Neuron (in vitro differentiated cells): ENCODE measurements around the gene TMEM238L.

Experiments
- H2AFZ ChIP-seq: one replicate; pipeline ENCODE4 v1.6.1; 2013; ENCODE audit warnings: low read depth, mild to moderate bottlenecking, inconsistent platforms, low read length, moderate library complexity
- H3K27me3 ChIP-seq: one replicate; pipeline ENCODE4 v1.6.1; 2013; ENCODE audit warnings: low read length; ENCODE audit not compliant: insufficient read depth
- H3K36me3 ChIP-seq: one replicate; pipeline ENCODE4 v1.6.1; 2013; ENCODE audit warnings: low read length; ENCODE audit not compliant: insufficient read depth
- H3K4me1 ChIP-seq: one replicate; pipeline ENCODE4 v1.6.1; 2013; ENCODE audit warnings: low read length; ENCODE audit not compliant: insufficient read depth
- H3K4me3 ChIP-seq: 2 replicates; pipeline ENCODE4 v1.5.1; 2013; ENCODE audit warnings: mild to moderate bottlenecking, low read length, moderate library complexity
- H3K9me3 ChIP-seq: one replicate; pipeline ENCODE4 v1.6.1; 2013; ENCODE audit warnings: low read length

The TMEM238L gene

DNA sequence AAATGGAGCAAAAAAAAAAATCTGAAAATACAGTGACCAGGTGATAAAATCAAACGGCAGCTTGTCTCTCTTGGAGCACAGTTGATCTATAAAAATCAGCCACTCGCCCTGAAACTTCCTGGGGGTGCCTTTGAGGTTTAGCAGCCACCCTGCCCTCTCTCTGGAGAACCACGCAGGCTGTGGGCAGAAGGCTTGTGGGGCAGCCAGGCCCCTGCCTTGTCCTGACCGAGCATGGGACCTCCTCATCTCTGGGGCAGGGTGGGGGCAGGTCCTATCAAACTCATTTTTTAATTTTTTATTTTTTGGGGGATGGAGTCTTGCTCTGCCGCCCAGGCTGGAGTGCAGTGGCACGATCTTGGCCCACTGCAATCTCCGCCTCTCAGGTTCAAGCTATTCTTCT lies 5.0 kb downstream of the TMEM238L start:
- no peaks in the 10 kb centered on the region for H3K36me3 ChIP-seq
- no peaks in the 10 kb centered on the region for H3K27me3 ChIP-seq
- no peaks in the 10 kb centered on the region for H3K9me3 ChIP-seq
- H3K4me3 ChIP-seq = no peak overlapping the region
- no peaks in the 10 kb centered on the region for H3K4me1 ChIP-seq
- H2AFZ ChIP-seq = no peak overlapping the region

DNA sequence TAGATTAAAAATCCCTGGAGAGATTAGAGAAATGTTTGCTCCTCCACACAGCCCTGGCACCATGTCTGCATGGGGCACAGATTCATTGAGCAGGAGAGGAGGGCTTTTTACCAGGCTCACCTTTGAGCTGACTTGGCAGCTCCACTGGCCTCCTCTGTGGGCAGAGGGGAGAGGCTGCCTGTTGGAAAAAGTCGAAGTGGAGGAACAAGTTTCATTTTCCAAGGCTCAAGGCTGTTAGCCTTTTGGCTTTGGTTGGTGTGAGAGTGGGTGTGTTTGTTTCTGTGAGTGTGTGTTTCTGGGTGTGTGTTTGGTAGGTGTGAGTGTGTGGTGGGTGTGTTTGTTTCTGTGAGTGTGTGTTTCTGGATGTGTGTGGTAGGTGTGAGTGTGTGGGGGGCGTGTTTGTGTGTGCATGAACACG lies 5.6 kb downstream of the TMEM238L start:
- Histone ChIP-seq H3K9me3 (no peaks in the 10 kb centered on the region), H3K27me3 (no peaks in the 10 kb centered on the region), H3K4me1 (no peaks in the 10 kb centered on the region), H3K36me3 (no peaks in the 10 kb centered on the region), H3K4me3 (no peak overlapping the region), H2AFZ (no peak overlapping the region)

DNA sequence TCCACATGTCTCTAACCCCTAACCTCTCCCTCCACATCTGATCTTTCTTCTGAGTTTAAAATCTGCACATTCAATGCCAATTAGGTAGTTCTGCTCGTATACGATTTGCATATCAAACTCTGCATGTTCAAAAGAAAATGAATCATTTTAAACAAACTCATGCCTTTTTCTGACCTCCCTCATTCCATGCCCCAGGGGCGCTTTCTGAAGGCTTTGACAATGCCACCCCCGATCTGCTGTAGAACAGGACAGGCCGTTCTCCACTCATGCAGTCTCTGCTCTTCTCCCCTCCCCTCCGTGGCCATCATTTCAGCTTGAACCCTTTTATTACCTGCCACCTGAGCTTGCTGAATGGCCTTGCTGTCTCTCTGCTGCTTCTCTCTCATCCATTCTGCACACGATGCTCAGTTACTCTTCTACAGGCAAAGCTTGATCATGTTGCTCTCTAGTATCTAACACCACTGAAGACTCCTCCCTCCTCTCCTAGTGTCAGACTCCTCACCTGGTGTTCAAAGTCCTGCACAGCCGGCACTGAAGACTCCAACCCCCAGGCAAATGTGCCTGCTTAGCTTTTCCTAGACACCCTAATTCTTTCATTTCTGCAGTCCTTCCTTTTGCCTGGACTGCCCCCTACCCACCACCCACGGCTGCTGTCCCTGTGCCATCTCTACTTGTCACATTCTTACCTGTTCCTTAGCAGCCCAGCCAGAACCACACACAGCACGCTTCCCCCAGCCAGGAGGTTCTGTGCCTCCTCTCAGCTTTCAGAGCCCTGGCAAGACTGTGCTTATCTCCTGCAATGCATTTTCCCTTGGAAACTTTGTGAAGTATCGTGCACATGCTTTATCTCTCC lies 6.2 kb downstream of the TMEM238L start:
- H3K4me3 ChIP-seq = no peak overlapping the region

DNA sequence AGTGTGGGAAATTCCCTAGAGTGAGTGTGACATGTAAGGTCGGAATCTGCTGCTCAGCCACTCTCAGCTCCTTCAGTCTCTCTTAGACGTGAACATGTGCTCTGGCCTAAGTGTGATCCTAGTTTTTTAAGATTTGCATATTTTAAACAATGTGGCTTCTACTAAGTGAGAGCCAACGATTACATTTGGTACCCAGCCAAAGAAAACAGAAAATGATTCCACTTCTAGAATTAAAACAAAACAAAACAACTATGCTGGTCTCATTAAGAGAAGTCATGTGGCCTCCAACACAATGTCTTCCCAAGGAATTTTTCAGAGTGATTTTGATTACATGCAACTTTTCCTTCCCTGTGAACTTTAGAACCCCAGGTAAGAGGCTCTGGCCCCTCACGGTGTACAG lies 10.1 kb downstream of the TMEM238L start:
- no peak overlapping the region for H2AFZ ChIP-seq
- H3K4me3 ChIP-seq = no peak overlapping the region
- no peaks in the 10 kb centered on the region for H3K9me3 ChIP-seq
- no peaks in the 10 kb centered on the region for H3K36me3 ChIP-seq
- H3K27me3 ChIP-seq = no peaks in the 10 kb centered on the region
- peaks cover 3% of the 10 kb centered on the region for H3K4me1 ChIP-seq

More for the DNA sequence above, 6.2 kb downstream of the TMEM238L start:
- Histone ChIP-seq H3K4me1 (no peaks in the 10 kb centered on the region), H2AFZ (no peak overlapping the region), H3K36me3 (no peaks in the 10 kb centered on the region), H3K9me3 (no peaks in the 10 kb centered on the region), H3K27me3 (no peaks in the 10 kb centered on the region)

DNA sequence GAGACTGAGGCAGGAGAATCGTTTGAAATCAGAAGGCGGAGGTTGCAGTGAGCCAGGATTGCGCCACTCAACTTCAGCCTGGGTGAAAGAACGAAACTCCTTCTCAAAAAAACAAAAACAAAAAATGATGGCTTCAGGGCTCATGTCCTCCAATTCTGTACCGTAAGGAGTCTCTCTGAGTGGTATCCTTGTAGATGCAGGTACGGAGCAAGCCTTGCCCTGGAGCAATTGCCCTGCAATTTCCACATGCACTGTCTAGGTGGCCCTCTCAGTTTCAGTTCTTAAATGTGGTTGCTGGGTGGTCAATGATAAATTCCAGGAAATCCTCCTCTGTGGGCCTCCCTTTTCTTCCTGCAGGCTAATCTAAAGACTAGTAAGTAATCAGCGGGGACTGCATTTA lies 10.6 kb downstream of the TMEM238L start:
- H3K36me3 ChIP-seq = no peaks in the 10 kb centered on the region
- H3K9me3 ChIP-seq = no peaks in the 10 kb centered on the region
- no peak overlapping the region for H2AFZ ChIP-seq
- H3K4me1 ChIP-seq = peaks cover 3% of the 10 kb centered on the region
- H3K27me3 ChIP-seq = no peaks in the 10 kb centered on the region
- no peak overlapping the region for H3K4me3 ChIP-seq

DNA sequence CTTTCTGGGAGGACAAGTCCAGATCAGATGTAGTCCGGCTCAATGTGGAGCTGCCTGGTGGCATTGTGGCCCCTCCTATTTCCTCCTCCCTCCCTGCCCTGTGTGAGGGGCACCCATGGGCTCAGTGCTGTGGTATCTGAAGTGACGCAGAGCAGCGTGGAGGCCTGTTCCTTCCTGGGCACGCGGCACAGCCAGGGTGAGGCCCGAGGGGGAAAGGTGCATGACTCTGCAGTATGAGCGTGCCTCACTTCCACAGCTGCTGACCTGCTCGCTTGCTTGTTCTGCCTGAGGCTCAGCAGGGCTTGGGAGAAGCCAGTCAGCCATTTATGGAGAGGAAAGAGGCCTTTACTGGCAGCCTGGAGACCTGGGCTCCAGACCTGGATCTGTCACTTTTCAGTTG lies 11.7 kb downstream of the TMEM238L start:
- Histone ChIP-seq H3K4me3 (no peak overlapping the region), H3K27me3 (no peaks in the 10 kb centered on the region), H3K4me1 (peaks cover 3% of the 10 kb centered on the region), H3K36me3 (no peaks in the 10 kb centered on the region), H2AFZ (no peak overlapping the region), H3K9me3 (no peaks in the 10 kb centered on the region)

DNA sequence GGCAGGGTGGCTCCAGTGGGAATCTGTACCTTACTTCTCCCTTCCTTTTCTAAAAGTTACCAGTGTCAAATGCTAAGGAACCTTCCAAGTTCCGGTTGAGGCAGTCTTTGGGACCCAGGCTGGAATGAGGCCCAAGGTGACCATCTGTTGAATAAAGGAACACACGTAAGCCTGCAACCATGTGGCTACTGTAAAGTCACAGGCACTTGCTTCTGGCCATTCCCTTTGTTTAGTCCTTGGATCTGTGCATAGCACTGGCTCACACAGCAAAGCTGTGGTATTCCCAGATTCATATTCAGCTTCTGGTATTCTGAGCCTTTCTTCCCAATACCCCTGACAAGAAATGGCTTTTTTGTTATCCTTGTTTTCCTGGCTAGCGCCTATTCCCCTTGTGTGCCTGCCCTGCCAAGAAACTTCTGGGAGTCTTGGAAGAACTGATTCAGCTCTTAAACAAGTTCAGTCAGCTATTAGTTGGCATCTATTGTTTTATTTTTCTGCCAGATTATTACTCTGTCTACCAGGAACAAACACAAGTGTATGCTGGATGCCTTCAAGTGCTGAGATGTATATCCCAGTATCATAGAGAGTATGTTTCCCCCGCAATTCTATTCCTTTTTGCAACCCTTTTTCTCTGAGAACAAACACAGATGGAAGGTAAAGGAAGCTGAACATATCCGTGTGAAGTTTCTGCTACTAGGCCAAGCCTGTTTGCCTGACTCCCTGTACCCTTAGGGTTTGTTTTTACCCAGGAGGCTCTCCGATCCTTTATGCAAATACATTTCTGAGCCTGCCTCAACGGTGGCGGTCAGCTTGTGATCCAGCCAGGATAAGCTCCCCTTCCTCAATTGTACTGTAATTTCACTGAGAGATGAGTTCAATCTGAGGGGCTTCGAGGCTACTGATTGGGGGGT lies 13.2 kb downstream of the TMEM238L start:
- Histone ChIP-seq H2AFZ (no peak overlapping the region), H3K36me3 (no peaks in the 10 kb centered on the region), H3K4me3 (no peak overlapping the region), H3K27me3 (no peaks in the 10 kb centered on the region), H3K9me3 (no peaks in the 10 kb centered on the region), H3K4me1 (peaks cover 3% of the 10 kb centered on the region)

DNA sequence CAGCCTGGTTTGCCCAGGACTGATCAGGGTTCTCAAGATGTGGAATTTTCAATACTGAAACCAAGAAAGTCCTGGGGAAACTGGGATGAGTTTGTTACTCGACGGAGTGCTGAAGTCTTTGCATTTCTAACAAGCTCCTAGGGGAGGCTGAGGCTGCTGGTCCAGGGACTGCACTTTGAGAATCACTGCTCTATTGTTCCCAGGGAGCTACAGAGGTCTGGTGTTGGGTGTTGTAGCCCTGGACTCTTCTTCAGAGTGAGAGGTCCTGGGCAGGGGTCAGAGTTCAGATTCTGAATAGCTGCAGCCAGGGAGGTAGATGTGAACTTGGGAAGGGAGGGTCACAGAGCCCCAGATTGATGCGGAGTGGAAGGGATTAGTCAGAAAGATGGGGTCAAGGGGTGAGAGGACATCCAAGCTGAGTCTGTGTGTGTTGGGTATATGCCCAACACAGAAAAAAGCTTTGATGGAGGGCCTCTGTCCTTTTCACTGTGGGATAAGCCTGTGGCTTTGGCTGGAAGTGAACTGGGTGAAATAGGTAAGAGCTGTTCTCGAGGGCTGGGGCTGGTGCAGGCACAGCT lies 14.1 kb downstream of the TMEM238L start:
- Histone ChIP-seq H3K36me3 (no peaks in the 10 kb centered on the region), H3K9me3 (no peaks in the 10 kb centered on the region), H3K4me3 (no peak overlapping the region), H2AFZ (no peak overlapping the region), H3K4me1 (peaks cover 3% of the 10 kb centered on the region), H3K27me3 (no peaks in the 10 kb centered on the region)

DNA sequence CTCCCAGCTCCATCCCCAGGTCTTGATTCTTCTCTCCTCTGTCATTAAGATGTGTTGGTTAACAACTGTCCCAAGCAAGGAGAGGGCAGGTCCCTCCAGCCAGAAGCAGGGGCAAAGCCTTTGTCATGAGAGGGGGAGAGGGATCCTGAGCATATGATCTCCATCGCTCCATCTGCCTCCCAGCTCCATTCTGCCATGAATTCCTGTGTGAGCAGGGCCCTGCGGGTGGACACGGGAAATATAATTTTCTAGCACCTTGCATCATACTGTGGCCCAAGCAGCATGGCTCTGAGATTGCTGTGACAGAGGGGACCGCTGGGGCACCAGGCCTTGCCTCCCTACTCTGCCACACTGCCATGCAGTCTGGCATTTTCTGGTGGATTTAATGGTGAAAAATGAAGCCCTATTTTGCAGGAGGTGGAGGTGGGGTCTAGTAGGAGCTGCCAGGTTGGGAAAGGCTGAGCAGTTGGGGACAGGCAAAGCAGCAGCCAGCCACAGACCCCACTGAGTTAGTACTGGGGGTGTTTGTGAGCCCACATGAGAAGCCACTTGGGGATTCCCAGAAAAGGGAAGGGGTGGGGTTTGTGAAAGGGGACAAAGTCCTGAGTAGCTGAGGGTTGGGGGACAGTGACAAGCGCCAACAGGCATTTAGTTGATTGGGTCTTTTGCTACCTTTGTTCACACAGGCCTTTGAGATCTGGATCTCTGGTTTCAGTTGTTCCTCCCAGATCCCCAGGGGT lies 16.4 kb downstream of the TMEM238L start:
- Histone ChIP-seq H3K4me1 (peaks cover 3% of the 10 kb centered on the region), H3K36me3 (no peaks in the 10 kb centered on the region), H3K27me3 (no peaks in the 10 kb centered on the region), H2AFZ (no peak overlapping the region), H3K9me3 (no peaks in the 10 kb centered on the region), H3K4me3 (no peak overlapping the region)

DNA sequence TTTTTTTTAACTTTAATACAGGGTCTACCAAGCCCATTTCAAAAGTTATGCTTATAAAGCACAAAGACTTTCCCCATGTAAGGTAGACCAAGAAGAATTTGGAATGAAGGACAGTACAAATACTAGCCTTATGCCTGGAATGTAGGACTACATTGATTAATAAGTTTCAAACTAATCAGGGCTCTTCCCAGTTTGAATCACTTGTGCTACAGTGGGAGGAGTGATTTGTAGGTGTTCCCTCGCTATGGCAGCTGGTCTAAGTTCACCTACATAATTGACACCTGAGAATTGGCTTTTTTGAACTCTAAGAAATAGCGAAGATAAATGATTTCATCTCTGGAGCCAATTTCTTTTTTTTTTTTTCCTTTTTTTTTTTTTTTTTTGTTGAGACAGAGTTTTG lies 18.6 kb downstream of the TMEM238L start:
- Histone ChIP-seq H3K4me3 (no peak overlapping the region), H3K9me3 (no peaks in the 10 kb centered on the region), H3K27me3 (no peaks in the 10 kb centered on the region), H3K4me1 (peaks cover 3% of the 10 kb centered on the region), H3K36me3 (no peaks in the 10 kb centered on the region), H2AFZ (no peak overlapping the region)

DNA sequence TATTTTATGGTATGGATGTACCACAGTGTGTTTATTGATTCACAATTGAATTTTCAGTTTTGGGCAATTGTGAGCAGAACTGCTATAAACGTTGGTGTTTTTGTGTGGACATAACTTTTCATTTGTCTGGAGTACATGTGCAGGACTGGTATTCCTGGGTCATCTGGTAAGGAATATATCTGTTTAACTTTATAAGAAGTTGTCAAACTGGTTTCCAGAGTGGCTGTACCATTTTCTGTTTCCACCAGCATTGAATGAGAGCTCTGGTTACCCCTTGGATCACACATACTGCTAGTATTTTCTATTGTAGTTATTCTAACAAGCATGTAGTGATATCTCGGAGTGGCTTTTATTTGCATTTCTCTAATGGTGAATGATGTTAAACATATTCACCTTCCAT lies 24.3 kb downstream of the TMEM238L start:
- Histone ChIP-seq H3K27me3 (no peaks in the 10 kb centered on the region), H3K4me3 (no peak overlapping the region), H2AFZ (no peak overlapping the region), H3K4me1 (no peaks in the 10 kb centered on the region), H3K36me3 (no peaks in the 10 kb centered on the region), H3K9me3 (no peaks in the 10 kb centered on the region)

DNA sequence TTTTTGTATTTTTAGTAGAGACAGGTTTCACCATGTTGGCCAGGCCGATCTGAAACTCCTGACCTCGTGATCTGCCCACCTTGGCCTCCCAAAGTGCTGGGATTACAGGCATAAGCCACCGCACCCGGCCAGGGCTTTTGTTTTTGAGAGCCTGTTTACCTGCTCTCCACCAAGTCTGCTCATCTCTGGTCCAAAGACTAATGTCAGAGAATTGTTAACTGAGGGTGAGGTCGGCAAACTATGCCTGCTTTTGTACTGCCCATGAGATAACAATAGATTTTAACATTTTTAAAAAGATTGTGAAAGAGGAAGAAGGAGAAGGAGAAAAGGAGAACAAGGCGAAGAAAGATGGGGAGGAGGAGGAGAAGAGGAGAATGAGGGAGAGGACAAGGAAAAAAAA lies 26.0 kb downstream of the TMEM238L start:
- no peaks in the 10 kb centered on the region for H3K4me1 ChIP-seq
- H3K27me3 ChIP-seq = no peaks in the 10 kb centered on the region
- no peaks in the 10 kb centered on the region for H3K9me3 ChIP-seq
- no peak overlapping the region for H2AFZ ChIP-seq
- H3K4me3 ChIP-seq = no peak overlapping the region
- H3K36me3 ChIP-seq = no peaks in the 10 kb centered on the region
